ELR (cell line): Measurements from ENCODE around the gene OSBPL2.
A peak's percentile ranks its signal among the peaks of the same experiment; 100 is the strongest.

ENCODE experiments used
- DNase-seq: peaks from one replicate; pipeline ENCODE4 v3.0.0-alpha.2; 2015; ENCODE audit warnings: low read depth

Gene OSBPL2

DNA sequence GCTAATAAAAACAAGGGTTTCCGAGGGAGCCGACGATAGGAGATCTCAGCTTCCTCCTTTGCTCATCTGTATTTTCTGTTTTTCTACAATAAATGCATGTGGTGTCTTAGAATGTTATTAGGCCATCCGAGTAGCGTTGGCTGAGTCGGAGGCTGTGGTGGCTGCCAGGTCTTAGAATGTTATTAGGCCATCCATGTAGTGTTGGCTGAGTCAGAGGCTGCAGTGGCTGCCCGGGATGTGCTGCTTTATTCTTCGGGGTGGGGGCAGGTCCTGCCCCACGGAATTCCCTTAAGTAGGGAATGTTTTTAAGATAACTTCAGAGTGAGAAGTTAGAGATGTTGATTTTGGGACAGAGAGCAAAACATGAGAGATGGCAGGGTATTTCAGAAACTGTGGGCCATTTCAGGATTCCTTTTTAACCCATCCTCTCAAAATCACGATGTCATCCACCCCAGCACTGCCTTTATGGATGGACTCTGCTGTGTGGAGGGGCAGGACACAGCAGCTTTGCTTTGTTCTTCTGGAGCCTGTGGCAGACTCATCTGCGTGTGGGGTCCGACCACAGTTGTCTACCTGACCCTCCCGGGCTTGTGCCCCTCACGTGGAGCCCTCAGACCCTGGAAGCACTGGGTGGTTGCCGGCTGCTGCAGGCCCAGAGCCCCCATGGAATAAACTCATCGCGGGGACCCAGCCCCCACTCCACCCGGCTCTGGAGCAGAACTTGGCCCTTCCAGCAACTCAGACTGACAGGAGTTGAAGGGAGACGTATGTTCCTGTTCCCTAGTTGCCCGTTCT, 20.4 kb downstream of the OSBPL2 start:
- DNase-seq = peak; percentile 74

DNA sequence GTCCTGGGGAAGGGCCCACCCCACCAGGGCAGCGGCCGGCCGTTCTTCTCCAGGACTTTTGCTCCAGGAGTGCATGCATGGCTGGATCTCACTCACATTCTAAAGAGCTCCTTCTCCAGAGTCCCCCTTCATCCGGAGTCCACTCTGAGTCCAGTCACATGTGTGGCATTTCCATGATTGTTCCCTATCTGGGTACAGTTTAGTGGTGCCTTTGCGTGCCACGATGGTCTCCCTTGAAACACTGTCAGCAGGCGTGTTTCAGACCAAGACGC, 20.9 kb downstream of the OSBPL2 start:
- DNase-seq = no peak

DNA sequence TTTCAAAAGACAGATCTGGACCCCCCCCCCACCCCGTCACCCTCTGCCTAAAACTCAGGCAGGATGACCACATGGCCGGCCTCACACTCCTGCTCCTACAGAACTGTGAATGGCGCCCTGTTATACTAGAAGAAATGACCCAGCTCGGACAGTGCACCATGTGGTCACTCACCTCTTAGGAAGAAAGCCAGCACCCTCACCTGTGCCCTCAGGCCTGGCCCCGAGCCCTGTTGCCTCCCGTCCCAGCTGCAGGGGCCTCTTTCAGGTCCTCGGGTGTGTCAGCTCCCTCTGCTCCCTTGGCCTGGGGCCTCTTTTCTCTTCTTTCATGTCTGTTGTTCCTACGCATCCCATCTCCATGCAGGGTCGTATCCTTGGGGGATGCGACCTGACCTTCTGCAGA, 23.7 kb downstream of the OSBPL2 start:
- no peak for DNase-seq

DNA sequence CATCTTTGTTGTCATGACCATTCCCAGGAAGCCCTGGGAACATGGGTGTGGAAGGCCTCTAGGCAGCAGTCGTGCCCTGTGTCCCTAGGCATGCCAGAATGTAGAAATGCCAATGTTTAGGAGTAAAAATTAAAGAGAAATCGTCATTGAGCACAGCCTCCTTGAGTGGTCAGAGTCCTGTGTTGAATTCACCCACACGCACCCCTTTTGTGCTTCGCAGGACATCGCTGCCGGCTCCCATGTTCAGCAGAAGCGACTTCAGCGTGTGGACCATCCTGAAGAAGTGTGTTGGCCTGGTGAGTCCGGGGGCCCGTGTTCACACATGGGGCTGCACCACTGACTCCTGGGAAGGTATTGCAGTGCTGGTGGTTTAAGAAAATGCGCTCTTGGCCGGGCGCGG, 25.1 kb downstream of the OSBPL2 start:
- DNase-seq = no peak

DNA sequence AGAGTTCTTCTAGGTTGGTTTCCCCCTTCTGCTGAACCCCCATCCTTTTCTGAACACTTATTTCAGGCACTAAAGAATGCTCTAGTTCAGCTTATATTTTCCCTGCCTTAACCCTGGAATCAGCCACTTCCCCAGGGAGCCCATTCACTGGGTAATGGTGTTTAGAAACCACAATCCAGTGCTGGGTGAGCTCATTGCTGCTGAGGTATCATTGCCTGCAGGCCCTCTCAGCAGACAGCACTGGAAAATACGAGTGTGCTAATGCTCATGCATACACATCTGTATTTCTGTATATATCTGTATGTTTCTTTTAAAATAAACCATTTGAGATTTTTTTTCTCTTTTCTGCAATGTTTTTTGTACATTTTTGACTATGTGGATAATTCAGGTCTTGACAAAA, 27.0 kb downstream of the OSBPL2 start:
- no peak for DNase-seq

DNA sequence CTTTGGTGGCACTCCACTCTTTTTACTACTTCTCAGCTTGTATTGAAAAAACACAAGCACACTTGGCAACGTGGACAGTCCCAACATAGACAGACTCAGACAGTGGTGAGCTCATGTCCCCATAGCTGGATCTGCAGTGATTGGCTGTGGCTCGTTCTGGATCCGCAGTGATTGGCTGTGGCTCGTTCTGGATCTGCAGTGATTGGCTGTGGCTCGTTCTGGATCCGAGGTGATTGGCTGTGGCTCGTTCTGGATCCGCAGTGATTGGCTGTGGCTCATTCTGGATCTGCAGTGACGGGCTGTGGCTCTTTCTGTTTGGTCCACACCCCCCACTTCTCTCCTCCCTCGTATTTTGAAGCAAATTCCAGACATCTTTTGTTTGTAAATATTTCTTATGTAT, 28.0 kb downstream of the OSBPL2 start:
- peak; percentile 9 for DNase-seq

DNA sequence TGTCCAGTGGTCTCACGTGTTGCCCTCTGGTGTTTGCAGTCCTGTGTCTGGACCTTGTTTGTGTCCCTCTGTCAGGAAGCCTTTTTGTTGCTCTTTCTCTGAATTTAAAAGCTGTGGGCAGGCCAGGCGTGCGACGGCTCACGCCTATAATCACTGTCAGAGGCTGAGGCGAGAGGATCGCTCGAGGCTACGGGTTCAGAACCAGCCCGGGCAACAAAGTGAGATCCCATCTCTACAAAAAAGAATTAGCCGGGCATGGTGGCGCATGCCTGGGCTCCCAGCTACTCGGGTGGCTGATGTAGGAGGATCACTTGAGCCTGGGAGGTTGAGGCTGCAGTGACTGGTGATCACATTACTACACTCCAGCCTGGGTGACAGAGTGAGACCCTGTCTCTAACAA, 28.5 kb downstream of the OSBPL2 start:
- no peak for DNase-seq

DNA sequence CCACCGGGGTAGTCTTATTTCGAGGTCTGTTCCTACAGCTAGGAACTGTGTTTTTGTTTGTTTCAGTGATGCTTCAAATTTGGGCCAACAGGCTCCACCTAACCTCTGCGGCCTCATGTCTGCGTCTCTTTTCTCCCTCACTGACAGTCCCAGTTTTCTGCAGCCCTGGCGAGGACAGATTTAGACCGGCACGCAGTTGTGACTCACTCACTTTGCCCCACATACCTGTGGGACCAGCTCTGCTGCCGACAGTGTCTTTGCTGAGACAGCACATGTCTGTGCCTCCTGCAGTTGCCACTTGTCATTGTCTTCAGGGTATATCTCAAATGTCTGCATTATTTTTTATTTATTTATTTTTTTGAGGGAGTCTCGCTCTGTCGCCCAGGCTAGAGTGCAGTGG, 29.2 kb downstream of the OSBPL2 start:
- no peak for DNase-seq

DNA sequence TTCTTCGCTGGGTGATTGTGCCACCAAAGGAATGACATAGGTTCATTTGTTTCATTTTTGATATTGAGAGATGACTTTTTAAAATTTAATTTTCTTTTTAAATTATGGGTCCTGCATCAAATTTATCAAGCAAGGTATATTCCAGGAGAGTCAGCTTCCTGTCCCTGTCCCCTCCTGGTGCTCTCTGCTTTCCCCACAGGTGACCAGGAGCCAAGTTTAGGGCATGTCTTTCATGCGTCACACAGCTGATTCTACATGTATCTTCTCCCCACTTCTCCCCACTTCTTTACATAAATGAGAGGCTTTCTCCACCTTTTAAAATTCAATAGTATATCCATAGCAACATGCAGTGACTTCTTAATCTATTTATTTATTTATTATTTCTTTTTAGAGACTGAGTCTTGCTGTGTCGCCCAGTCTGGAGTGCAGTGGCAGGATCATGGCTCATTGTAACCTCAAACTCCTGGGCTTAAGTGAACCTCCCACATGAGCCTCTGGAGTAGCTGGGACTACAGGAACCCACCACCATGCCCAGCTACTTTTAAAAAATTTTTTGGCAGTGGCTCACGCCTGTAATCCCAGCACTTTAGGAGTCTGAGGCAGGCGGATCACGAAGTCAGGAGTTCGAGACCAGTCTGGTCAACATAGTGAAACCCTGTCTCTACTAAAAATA, 30.0 kb downstream of the OSBPL2 start:
- no peak for DNase-seq

DNA sequence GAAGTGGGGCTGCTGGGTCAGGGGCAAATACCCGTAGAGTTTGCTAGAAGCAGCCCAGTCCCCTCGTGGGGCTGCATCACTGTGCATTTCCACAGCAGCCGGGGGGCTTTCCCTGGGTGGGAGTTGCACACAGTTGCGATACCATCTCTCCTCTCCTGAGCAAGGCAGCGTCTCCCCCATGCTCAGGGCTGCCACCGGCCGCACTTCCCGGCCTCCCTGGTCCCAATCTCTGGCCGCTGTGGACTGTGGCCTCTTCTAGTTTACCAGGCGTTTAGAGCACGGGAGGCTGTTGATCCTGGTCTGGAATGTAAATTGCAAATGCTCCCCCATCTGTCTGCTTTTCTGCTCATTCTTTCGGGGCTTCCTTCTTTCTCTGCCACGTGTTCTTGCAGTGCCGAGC, 31.1 kb downstream of the OSBPL2 start:
- no peak for DNase-seq

DNA sequence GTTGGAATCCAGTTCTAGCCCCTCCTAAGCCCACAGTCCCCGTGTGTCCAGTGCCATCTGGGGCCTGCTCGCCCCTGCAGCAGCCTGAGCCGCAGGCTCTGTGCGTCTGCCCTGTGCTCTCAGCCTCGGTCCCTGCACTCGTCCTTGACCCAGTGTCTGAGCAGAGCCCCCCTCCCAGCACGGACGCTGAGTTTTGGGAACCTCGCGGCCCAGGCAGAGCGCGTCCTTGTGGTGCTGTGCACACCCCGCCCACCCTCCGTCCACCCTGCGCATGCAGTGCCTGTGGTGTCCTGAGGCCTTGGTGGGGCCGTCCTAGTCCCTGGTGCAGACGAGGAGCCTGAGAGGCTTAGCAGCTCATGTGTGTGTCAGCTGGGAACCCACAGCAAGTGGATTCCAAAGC, 31.6 kb downstream of the OSBPL2 start:
- DNase-seq = no peak

DNA sequence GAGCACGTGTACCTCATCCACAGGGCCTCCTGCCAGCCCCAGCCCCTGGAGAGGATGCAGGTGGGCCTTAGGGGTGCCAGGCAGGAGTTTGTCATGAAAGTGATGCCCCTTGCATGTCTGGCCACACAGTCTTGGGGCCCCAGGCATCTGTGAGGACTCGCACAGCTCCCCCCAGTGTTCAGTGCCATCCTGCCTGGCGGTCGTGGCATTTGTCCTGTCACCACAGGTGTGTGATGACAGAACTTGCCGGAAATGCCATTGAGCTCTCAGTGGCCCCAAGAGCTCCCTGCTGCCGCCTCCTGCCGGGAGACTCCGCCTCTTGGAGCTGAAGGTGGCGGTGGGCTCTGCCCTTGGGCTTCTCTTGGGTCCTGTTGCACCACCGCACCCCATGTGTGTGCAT, 33.9 kb downstream of the OSBPL2 start:
- DNase-seq = no peak

DNA sequence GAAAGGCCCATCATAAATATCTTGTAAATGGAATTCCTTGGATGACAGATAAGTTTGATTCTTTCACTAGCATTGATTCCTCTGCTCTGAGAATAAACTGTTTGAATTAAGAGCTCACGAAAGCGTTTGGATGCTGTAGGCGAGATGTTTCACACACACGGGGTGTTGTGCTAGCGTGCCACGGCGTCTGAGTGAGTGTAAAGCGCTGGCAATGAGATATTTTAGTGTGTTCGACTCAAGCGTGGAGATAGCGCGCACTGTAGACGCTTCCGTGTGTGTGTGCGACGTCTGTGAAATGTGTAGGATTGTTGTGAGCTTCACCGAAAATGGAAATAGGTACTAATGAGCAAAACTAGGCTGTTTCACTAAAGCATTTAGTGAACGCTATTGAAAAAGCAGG, 35.1 kb downstream of the OSBPL2 start:
- DNase-seq = no peak

DNA sequence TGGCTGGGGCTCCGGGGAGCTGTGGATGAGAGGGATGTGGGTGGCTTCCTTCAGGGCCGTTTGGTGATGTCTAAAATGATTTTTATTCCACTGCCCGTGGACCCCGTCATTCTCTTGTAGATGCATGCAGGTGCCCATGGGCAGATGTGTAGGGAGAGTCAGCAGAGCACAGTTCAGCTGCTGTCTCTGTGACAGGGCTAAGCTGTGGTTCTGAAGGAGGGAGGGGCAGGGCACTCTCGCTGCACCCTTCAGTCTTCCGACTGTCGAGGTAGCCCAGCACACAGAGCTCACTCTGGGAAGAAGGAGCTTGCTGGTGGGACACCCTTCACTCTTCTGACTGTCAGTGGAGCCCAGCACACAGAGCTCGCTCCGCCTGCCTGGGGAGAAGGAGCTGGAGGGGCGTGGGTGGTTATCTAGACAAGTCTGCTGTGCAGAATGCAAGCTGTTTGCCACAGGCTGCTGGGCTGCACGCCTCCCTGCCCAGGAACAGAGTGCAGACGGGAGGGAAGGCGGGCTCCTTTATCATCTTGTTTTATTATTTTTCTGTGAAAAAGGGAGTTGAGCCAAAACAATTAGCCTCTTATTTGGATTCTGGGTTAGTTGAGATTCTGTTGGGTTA, 36.1 kb downstream of the OSBPL2 start:
- DNase-seq = no peak

DNA sequence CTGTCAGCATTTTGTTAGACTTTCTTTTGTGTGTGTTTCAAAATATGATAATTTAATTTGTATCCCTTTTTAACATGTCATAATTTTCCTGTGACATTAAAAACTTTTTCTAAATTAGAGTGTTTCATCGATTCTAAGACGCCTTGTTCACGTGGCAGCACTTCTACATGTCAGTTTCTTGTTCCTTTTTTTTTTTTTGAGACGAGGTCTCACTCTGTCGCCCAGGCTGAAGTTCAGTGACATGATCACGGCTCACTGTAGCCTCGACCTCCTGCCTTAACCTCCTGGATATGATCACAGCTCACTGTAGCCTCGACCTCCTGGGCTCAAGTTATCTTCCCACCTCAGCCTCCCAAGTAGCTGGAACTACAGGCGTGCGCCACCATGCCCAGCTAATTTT, 36.9 kb downstream of the OSBPL2 start:
- no peak for DNase-seq

DNA sequence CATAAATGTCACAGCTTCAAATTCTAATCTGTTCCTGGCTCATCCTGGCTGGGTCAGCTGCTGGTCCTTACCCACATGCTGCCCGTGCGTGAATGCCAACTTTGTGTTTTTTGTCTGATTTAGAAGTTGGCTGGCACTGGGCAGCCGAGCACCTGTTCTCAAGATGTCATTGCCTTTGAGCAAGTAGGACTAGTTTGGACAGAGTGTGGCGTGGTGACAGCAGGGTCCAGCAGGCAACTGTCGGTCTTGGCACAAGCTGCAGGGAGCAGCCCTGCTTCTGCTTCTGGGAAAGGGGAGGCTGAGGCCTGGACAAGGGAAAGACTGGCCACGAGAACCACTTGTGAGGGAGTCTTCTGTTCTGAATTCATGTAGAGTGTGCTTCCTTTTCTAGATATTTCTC, 38.1 kb downstream of the OSBPL2 start:
- no peak for DNase-seq

DNA sequence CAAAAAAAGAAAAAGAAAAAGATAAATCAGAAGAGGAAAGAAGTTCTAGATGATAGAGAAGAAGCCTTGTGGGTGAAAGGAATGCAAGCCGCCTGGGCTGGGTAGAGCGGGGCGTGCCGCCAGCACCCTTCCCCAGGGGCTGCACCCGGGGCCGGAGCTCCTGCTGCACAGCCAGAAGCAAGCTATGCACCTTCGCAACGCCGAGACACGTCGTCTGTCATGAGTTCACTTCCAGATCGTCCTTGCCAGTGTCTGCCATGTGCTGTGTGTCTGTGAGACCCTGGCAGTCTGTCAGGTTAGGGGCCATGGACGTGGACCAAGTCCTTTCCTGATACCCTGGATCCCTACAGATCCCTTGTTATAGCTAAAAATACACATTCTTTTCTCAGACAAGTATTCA, 38.9 kb downstream of the OSBPL2 start:
- DNase-seq = no peak

DNA sequence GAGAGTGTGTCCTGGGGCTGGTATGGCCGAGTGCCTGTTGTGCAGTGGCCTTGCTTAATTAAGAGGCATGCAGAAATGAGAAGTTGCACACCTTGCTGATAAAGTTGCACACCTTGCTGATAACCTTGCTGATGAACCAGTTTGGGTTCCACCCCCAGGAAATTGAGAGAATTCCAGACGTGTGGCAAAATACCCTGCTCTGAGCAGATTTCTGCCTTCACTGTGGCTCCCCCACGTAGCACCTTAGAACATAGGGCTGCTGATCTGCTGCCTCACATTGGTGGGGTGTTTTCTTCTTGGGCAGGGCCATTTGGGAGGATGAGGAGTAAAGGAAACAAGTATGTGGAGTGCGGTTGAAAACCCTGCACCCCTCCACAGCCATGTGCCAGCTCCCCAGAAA, 42.0 kb downstream of the OSBPL2 start:
- DNase-seq = no peak

DNA sequence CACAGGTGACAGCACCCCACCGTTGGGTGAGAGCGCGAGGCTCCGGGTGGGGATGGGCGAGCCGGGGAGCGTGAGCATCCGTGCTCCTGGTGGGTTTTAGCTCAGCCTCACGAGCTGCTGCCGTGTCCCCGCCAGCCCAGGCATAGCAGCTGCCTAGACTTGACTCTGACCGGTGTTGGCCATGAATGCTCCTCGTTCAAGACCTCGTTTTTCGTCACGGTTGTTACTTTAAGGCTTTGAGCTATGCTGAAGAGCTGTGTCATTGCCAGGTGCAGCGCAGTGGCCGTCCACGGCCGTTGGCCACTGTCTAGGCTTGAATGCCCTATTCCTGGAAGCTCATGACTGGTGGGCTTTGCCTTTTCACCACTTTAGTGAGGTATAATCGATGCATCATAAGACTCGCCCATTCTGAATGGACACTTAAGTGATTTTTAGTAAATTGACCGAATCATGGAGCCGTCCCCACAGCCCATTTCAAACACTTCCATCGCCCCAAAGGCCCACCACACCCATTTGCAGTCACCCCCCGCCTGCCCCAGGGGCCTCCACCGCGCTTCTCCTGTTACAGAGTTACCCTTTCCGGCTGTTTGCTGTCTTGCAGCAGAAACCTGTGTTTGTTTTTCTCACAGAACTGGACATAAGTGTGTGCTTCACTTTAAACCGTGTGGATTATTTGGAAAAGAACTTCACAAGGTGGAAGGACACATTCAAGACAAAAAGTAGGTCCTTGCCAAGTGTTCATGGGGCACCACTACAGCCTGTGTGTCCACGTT, 43.0 kb downstream of the OSBPL2 start:
- DNase-seq = no peak

DNA sequence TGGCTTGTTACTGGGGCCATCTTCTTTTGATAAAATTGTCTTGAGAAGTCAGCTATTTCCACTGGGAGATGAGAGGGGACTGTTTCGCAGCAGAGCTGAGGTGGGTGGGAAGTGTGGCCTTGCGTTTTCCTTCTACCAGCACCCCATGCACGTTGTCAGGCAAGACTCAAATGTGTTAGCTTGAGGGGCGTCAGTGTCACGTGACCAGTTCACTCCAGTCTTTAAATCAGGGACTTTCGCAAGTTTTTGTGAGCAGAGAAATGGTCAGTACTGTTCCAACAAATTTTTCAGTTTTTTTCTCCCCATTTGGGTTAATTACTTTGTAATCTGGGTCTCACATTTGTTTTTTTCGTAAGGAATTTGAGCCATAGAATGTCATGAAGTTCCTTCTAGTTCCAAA, 43.8 kb downstream of the OSBPL2 start:
- no peak for DNase-seq

DNA sequence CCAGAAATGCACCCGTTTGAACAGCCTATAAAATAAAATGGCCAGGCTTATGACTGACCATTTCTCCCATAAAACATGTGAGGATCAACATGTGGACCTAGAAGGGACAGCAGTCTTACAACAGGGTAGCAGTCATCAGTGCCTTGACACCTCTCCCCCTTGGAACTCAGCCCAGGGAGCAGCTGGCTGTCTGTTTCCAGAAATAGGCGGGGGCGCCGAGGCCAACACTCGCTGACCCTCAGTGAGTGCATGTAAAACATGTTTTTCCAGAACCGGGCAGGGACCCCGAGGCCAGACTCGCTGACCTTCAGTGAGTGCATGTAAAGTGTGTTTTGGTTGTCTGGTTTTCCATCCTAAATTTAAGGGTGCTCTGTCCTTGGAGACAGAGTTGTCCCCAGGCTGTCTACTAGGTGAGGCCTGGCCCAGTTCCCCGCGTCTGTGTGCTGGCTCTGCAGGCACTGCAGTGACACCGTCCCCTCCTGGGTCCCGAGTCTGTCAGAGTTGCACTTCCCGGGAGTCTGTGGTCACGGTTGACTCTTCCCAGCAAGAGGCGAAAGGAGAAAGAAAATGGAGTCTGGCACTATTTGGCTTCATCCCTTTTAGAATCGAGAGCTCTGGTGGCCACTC, 44.7 kb downstream of the OSBPL2 start:
- no peak for DNase-seq

DNA sequence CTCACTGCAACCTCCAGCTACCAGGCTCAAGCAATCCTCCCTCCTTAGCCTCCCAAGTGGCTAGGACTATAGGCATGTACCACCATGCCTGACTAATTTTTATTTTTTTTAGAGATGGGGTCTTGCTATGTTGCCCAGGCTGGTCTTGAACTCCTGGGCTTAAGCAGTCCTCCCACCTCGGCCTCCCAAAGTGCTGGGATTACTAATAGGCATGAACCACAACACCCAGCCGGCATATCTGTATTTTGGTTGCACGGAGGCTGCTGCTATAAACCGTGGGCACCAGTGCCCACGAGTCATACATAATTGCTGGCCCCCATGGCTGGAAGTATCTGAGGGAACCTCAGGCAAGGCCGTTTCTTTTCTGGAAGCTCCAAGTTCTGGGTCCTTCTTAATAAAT, 46.1 kb downstream of the OSBPL2 start:
- DNase-seq = no peak

DNA sequence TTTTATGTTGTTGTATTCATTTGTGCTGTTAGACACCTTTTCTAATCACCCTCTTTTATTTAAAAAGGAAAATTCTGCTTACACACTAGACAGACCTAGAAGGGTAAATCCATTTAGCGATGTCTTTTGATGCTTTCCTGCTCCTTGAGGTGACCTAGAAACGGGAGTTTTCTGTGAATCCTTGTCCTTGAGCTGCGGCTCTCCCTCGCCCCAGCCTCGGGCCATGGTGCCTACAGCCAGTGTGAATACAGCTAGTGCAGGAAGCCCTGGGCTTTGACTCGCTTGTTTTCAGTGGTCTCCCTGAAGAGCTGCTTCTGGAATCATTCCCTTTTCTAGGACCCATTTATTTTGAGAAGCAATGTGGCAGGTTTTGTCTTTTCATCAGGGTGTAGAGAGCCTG, 46.8 kb downstream of the OSBPL2 start:
- DNase-seq = no peak
